Measurements from ENCODE around the gene UBE3C.

The UBE3C gene

DNA sequence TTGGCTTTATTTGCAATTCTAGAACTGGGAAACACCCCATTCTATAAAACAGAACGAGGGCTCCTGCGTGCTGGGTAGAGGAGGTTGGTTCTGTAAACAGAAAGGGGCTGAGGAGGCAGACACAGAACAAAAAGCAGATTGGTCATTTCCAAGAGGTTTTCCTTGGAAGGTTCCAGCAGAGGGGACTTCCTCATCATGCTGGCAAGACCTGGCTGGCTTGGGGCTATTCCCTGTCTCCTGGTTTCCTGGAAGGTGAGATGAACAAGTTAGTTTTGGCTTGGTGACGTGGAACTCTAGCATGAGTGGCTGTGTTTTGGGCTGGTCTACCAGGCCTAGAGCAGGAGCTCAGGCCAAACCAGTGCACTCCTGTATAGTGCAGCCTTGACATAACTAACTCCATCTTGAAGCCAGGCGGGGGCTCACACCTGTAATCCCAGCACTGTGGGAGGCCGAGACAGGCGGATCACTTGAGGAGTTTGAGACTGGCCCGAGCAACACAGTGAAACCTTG lies 172.0 kb downstream of the UBE3C start:
- no peak for DNase-seq
- intact Hi-C loops (cut with DNase I) = no loop called here

GRCh38 chr7:157312941-157313340 lies 174.2 kb downstream of the UBE3C start:
- intact Hi-C loops (cut with DNase I) = no loop called here
- DNase-seq = no peak

- intact Hi-C loops (cut with DNase I) = no loop called here
- DNase-seq = no peak
These were observed 174.9 kb downstream of the UBE3C start for GRCh38 chr7:157313645-157314044.

DNA sequence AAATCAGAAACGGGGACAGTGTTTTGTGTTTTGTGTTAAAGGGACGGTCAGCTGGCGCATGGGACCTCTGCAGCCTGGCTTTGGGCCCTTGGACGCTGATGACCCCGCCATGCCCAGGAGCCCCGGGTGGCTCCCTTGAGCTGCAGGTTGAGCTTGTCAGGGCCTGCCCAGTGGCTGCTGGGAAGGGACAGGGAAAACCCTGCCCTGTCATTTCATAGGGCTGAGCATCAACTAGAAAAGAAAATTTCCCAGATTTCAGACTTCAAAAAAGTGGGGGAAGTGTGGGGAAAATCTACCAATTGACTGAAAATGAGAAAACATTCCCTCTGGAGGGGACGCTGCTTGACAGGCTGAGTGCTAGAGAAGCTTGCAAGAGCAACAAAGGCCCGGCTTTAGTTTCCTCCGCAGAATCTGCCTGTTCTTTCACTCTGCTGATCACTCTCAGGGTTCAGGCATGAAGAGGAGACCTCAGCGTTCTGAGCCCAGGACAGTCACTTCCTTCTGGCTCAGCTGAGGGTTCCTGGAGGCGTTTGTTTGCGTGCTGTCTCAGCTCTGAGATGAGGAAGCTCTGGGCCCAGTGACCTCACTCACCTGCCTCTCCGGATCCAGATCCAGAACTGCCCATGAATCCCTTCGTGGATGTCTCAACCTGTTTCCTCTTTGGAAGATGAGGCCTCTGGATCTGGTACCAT lies 179.4 kb downstream of the UBE3C start:
- peak in 1 of 10 donors; percentile 33 for DNase-seq
- intact Hi-C loops (cut with DNase I) = no loop called here

Data from posterior cingulate gyrus (tissue), 11 donors.